NT2/D1 (cell line): ENCODE data around the gene CT55.

Experiments
- SUZ12 ChIP-seq: IDR thresholded peaks from 2 replicates; pipeline ENCODE4 v1.6.1; 2011; ENCODE audit not compliant: insufficient read length, insufficient read depth; ENCODE audit errors: extremely low read depth
- YY1 ChIP-seq: IDR thresholded peaks from 2 replicates; pipeline ENCODE4 v1.6.1; 2011; ENCODE audit not compliant: insufficient read length, insufficient read depth
- ZNF274 ChIP-seq: IDR thresholded peaks from 2 replicates; pipeline ENCODE4 v1.6.1; 2011; ENCODE audit warnings: mild to moderate bottlenecking, low read depth, low read length

- TF ChIP-seq YY1 (no peak), ZNF274 (no peak), SUZ12 (no peak)
Observed at GRCh38 chrX:135168486-135168885, 2.7 kb downstream of the CT55 start.
